ENCODE results near the gene TKTL1. TPM values are rescaled to one million over a fixed set of nuclear protein-coding genes. Genes with fewer than 3 reads are reported as not detected.

TKTL1 gene
- total and polyA plus RNA-seq, 8 donors = not detected

GRCh38 chrX:154373340-154374306 is 78.0 kb downstream of the TKTL1 start:
- Histone ChIP-seq H3K9me3 (no peaks in the 10 kb centered on the region), H3K36me3 (no peaks in the 10 kb centered on the region), H3K4me1 (peaks cover 0 to 6% (median 0%) of the 10 kb centered on the region in 3 donors), H3K4me3 (peak overlapping the region in 3 of 4 donors; percentile 24 to 41 (median 36)), H3K27ac (peak overlapping the region; percentile 42 to 63 (median 55)), H3K27me3 (no peaks in the 10 kb centered on the region)
- ATAC-seq (peak; percentile 29 to 59 (median 50)), FAIRE-seq (no peak), DNase-seq (peak in 5 of 6 donors; percentile 73 to 78 (median 75))
- intact Hi-C loops (cut with DNase I) = no loop called here
- peak; percentile 16 to 44 (median 32) for TF ChIP-seq CTCF (IDR thresholded peaks at IDR 0.05)
- 7 to 41% methylated on average over 23 of the region's 23 CpGs for WGBS, 2 donors

GRCh38 chrX:154374313-154375155 is 78.9 kb downstream of the TKTL1 start, which contains the start of gene FLNA:
Gene FLNA (minus strand): TSS chrX:154374634. CDS start chrX:154371245, 3,389 bp downstream.
- TF ChIP-seq CTCF (IDR thresholded peaks at IDR 0.05) = no peak
- Histone ChIP-seq H3K9me3 (no peaks in the 10 kb centered on the region), H3K36me3 (no peaks in the 10 kb centered on the region), H3K27me3 (no peaks in the 10 kb centered on the region), H3K4me1 (peaks cover 0 to 6% (median 0%) of the 10 kb centered on the region in 3 donors), H3K4me3 (peak within 1 kb of the TSS in 3 of 4 donors; percentile 24 to 41 (median 36)), H3K27ac (peak within 1 kb of the TSS; percentile 42 to 63 (median 55))
- intact Hi-C loops (cut with DNase I) = no loop called here
- 2 to 32% methylated on average over 82 to 95 of the region's 95 CpGs for WGBS, 2 donors
- DNase-seq = peak in 4 of 6 donors; percentile 49 to 76 (median 66)
- no peak for ATAC-seq
- FAIRE-seq = no peak

- TF ChIP-seq CTCF (IDR thresholded peaks at IDR 0.05) = no peak
- no peaks in the 10 kb centered on the region for H3K27me3 ChIP-seq
- no peaks in the 10 kb centered on the region for H3K9me3 ChIP-seq
- H3K4me3 ChIP-seq = peak overlapping the region in 3 of 4 donors; percentile 24 to 41 (median 36)
- no peaks in the 10 kb centered on the region for H3K36me3 ChIP-seq
- DNase-seq (no peak), FAIRE-seq (no peak), ATAC-seq (no peak)
- H3K4me1 ChIP-seq = peaks cover 0 to 6% (median 0%) of the 10 kb centered on the region in 3 donors
- peak overlapping the region in 3 of 4 donors; percentile 28 to 63 (median 55) for H3K27ac ChIP-seq
- 42 to 61% methylated on average over 10 of the region's 10 CpGs for WGBS, 2 donors
- intact Hi-C loops (cut with DNase I) = no loop called here
Measured at GRCh38 chrX:154375156-154375504, 79.5 kb downstream of the TKTL1 start.

- 76 to 81% methylated on average over 3 of the region's 3 CpGs for WGBS, 2 donors
- no peak for TF ChIP-seq CTCF (IDR thresholded peaks at IDR 0.05)
- Histone ChIP-seq H3K4me1 (peaks cover 0 to 6% (median 0%) of the 10 kb centered on the region in 3 donors), H3K27ac (no peak overlapping the region), H3K4me3 (no peak overlapping the region), H3K9me3 (no peaks in the 10 kb centered on the region), H3K27me3 (no peaks in the 10 kb centered on the region), H3K36me3 (no peaks in the 10 kb centered on the region)
- ATAC-seq = no peak
- intact Hi-C loops (cut with DNase I) = no loop called here
- DNase-seq = no peak
- no peak for FAIRE-seq
Measured at GRCh38 chrX:154376774-154377173, 81.2 kb downstream of the TKTL1 start.
